ENCODE measurements around the gene NEUROG1.

DNA sequence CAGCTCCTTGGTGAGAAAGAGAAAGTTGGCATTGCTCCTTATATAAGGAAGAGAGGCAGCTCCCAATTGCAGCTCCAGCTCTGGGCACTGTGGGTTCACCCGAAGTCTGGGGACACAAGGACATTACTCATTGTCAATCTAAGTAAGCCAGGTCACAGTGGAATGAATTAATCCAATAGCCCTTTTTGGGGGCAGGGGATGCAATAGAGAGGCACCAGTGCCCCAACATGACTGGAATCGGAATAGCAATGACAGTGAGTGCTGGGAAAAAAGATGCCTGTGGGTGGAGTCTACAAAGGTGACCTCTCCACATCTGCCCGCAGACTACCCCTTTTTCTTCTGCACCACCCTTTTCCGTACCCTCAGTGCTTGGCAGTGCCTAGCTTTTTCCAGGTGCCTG, 11.1 kb upstream of the NEUROG1 start:
- TF ChIP-seq POLR2A (IDR thresholded peaks at IDR 0.05) (no peak), POLR2AphosphoS5 (IDR thresholded peaks at IDR 0.05) (no peak)
- TF ChIP-seq, protein P1, sequence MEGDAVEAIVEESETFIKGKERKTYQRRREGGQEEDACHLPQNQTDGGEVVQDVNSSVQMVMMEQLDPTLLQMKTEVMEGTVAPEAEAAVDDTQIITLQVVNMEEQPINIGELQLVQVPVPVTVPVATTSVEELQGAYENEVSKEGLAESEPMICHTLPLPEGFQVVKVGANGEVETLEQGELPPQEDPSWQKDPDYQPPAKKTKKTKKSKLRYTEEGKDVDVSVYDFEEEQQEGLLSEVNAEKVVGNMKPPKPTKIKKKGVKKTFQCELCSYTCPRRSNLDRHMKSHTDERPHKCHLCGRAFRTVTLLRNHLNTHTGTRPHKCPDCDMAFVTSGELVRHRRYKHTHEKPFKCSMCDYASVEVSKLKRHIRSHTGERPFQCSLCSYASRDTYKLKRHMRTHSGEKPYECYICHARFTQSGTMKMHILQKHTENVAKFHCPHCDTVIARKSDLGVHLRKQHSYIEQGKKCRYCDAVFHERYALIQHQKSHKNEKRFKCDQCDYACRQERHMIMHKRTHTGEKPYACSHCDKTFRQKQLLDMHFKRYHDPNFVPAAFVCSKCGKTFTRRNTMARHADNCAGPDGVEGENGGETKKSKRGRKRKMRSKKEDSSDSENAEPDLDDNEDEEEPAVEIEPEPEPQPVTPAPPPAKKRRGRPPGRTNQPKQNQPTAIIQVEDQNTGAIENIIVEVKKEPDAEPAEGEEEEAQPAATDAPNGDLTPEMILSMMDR (IDR thresholded peaks at IDR 0.05), result no peak
